Stimulated activated CD8-positive, alpha-beta memory T cell treated with anti-CD3 and anti-CD28 coated beads, Interleukin-4, amount 100 ng/mL, for 4 hours (primary cell): Measurements from ENCODE around the gene CNOT1.

Experiments
- DNase-seq, 2 donors: peaks; one replicate each; pipeline ENCODE4 v3.0.0-alpha.2; 2020; ENCODE audit warnings: low read depth in 2 of 2, low spot score in 1 of 2

The CNOT1 gene

DNA sequence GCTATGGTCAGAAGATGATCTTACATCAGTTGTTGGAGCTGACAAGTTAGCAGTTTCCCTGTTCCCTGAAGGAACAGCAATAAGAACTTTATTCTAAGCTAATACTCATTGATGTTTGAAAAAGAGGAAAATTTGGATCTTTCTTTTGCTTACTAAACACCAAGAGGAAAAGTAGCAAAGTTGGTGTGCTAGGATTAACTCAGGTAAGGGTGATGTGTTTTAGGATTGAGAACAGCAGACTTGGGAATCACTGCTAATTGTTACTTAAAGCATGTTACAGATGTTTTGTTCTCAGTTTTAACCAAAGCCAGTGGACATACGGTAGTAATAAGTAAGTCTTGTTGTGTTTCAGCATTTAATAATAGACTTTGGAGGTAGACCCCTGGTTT, 110.7 kb downstream of the CNOT1 start:
- no peak for DNase-seq

DNA sequence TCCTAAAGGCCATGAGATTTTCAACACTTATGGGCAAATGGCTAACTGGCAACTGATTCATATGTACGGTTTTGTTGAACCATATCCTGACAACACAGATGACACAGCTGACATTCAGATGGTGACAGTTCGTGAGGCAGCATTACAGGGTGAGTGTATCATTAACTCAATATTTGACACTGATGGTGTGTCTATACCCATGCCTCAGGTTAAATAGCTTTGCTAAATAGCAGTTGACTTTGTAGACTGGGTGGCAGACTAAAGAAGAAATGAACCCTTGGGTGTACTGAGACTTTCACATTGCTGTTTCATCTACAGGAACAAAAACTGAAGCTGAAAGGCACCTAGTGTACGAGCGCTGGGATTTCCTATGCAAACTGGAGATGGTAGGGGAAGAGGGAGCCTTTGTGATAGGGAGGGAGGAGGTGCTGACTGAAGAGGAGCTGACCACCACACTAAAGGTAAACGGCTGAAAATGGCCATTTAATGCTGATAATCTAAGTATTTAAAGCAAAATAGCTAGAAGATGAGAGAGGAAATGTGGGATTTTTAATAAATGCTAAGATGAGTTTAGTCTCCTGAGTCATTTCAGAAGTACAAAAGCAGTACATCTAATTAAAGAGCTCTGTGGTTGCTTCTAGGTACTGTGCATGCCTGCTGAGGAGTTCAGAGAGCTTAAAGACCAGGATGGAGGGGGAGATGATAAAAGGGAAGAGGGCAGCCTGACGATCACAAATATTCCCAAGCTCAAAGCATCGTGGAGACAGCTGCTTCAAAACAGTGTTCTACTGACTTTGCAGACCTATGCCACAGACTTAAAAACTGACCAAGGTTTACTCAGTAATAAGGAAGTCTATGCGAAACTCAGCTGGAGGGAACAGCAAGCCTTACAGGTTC, 111.3 kb downstream of the CNOT1 start:
- DNase-seq, result no peak

DNA sequence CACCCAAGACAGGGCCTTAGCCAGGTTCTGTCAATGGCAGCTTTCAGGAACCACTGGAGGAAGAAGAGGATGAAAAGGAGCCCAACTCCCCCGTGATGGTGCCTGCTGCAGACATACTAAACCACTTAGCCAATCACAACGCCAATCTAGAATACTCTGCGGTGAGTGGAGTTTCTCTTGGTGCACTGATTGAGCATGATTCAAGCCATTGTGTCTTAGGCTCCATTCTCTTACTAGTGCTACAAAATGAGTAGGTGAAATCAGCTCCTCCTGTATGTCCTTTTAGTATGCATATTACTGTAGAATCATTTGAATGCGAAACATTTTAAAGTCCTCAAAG, 112.9 kb downstream of the CNOT1 start:
- DNase-seq, result no peak

DNA sequence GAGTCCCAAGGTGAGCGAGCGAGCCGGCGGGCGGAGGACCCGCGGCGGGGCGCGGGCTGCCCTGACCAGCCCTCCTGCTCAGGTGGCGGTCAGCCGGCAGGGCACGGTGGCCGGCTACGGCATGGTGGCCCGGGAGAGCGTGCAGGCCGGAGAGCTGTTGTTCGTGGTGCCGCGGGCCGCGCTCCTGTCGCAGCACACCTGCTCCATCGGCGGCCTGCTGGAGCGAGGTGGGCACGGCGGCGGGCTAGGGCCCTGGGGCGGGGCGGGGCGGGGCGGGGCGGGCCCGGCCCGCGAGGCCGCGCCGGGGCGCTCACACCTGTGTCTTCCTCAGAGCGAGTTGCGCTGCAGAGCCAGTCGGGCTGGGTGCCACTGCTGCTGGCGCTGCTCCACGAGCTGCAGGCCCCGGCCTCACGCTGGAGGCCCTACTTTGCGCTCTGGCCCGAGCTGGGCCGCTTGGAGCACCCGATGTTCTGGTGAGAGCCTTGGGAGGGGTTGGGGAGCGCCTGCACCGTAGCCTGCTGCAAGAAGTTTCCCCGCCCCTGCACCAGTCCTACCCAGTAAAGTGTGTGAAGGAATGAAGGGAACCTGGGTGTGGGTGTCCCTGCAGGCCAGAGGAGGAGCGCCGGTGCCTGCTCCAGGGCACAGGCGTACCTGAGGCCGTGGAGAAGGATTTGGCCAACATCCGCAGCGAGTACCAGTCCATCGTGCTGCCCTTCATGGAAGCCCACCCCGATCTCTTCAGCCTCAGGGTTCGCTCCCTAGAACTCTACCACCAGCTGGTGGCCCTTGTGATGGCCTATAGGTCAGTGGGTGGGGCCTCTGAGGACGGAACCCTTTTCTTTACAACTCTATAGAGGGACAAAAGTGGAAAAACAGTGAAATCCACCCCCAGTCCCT, 113.5 kb downstream of the CNOT1 start:
- DNase-seq, result no peak

DNA sequence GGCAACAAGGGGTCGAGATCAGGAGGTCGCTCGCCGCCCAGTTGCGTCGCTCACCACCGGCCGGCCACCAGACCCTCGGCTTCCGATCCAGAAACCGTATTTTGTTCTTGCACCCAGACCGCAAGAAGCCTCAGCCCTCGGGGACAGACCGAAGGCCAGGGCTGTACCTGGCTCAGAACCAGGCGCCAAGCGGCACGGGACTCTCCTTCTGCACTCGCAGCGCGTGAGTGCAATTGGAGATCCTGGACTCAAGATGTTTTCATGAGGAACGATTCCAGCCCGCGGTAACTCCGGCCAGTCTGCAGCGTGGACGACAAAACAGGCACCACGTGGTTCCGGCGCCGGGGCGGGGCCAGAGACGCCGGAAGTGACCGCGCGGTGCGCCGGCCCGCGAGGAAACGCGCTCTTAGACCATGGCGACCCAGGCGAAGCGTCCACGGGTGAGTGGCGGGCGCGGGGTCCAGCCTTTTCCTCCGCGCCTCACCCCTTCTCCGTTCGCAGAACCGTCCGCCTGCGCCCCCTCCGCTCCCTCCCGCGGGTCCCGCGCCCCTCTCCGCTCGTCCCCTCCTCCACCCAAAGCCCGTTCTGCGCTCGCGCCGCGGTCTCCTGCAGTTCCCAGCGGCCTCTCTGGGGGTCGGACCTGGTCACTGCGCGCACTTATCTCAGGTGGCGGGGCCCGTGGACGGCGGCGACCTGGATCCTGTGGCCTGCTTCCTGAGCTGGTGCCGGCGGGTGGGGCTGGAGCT, 114.3 kb downstream of the CNOT1 start, which contains the start of gene SETD6:
SETD6 (plus strand) TSS at position 393 of the 746 bp plus-strand sequence; CDS start at position 414, 21 bp downstream.
- peak; percentile 35 to 58 for DNase-seq

DNA sequence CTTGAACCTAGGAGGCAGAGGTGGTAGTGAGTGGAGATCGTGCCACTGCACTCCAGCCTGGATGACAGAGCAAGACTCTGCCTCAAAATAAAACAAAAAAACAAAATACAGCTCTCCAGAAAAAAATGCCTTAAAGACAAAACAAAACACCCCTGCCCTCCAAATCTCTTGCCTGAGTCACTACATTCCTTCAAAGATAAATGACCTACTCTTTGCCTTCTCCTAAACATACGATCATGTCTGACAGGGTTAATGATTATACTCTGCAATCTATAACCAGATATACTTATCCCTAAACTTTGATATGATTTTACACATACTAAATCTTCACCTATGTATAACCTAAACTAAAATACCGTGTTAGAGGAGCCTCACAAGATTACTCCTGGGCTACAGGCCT, 115.8 kb downstream of the CNOT1 start:
- DNase-seq, result no peak

DNA sequence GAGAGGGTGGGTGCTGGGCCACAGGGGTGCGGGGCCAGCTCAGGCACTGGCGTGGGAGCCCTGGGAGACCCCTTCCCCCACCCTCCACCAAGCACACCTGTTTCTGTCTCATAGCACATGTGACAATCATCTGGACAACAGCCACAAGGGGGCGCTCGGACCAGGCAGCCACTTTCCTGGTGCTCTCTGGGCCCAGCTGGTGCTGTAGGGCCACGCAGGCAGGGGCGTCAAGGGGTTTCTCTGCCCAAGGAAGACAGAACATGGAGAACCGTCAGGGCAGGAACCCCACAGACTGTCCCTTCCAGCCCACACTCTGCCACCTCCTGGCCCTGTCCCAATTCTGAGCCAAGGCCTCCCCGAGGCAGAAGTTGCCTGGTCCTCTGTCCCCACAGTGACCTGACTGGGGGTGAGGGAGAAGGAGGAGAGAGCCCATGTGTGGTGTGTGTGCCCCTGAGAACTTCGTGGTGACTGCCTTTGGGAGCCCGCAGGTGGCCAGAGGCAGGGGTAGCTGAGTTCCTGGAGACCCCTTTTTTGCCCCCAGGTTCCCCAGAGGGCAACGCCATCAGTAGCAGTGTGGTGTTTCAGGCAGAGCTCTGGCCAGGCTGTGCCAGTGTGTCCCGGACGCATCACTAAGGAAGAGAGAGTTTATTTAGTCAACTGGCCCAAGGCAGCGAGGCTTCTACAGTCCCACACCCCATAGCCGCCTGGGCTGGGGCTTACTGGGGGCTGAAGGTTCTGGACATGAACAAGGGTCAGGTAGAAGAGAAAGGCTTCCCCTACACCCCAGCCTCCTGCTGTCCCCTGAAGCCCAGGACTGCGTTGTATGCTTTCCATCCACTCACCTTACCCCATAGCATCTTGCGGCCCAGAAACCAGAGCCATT, 117.5 kb downstream of the CNOT1 start:
- peak; percentile 60 to 81 for DNase-seq

DNA sequence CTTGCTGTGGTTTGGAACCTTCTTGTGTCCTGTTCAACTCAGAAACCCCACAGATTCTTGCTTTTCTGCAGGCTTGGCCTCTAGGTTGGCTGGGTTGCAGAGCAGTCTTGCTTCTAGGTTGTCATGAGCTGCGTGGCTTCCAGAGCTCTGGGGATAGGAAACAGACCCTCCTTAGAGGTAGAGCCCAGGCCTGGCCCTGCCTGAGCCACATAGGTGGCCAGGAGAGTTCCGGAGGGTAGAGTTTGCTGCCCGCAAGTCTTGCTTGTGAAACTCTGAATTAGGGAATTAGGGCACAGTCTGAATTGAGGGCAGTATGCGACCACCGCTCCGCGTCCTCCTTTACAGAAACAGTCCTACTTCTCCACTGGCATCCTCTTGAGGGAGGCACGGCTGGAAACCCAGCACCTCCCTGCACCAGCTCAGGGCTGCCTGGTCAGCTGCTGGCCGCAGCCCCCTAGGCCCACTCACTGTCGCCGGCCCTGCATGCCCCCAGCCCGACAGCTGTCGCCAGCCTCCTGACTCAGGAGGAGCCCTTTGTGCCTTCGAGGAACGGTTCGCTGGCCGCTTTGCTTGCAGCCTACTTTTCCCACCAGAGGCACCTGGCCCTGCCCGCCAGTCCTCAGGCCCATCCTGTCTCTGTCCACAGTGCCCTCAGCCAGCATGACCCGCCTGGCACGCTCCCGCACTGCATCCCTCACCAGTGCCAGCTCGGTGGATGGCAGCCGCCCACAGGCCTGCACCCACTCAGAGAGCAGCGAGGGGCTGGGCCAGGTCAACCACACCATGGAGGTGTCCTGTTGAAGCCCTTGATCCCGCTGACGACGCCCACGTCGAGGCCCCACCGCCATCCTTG, 118.6 kb downstream of the CNOT1 start:
- no peak for DNase-seq

DNA sequence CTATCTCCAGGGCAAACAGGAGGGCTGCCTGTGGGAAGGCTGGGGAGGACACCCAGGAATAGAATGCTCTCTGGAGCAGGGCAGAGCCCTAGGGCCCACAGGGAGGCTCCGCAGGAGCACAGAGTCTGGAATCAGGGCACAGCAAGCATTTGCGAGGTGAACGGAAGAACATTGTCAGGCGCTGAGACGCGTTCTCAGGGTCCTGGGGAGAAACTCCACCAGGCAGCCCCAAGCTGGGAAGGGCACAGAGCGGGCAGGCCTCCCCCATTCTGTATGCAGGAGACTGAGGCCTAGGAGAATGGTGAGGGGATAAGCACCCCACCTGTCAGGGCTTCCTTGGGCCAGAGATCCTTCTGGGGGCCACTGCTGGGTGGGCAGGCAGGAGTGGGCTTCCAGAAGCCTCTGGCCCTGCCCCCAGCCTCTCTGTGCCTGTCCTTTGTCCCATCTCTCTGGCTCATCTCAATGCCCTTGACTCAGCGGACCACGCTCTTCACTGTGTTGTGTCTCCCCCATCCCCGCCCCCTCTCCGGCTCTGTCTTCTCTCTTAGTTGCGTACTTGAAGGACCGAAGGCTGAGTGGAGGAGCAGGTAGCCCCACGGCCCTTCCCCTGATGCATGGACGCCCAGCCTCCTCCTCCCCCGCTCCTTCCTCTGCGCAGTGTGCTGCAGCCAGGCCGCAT, 119.4 kb downstream of the CNOT1 start:
- DNase-seq, result no peak

DNA sequence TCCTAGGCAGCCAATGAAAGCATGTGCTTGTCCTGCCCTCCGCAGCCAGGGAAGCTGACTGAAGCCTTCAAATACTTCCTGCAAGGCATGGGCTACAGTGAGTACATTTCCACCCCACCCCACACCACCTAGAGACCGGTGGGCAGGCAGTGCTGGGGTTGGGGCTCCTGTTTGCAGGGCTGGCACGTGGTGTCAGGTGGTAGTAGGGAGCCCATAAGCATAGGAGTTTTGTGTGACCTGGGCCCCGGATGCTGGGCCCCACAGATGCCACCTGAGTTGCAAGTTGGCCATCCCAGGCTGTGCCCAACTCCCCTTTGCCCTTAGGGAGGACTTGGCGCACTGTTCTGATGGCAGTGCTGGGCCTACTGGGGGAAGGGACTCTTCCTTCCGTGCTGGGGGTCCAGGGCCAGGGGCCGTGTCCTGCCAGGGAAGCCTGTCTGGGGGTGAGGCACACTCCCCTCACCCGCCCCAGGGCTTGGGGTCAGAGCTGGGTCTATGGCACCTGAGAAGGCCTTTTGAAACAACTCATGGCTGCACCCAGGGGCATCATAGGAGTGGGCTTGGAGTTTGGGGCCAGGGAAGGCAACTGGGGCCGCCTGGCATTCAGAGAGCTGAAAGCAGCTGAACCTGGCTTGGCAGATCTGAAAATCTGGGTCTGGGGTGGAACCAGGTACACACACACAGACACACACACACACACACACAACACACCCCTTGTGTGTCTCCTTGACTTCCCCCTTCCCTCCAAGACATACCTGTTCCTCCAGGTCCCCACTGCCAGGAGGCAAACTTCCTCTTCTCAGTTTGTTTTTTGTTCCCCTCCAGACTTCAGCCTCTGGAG, 120.2 kb downstream of the CNOT1 start:
- no peak for DNase-seq

DNA sequence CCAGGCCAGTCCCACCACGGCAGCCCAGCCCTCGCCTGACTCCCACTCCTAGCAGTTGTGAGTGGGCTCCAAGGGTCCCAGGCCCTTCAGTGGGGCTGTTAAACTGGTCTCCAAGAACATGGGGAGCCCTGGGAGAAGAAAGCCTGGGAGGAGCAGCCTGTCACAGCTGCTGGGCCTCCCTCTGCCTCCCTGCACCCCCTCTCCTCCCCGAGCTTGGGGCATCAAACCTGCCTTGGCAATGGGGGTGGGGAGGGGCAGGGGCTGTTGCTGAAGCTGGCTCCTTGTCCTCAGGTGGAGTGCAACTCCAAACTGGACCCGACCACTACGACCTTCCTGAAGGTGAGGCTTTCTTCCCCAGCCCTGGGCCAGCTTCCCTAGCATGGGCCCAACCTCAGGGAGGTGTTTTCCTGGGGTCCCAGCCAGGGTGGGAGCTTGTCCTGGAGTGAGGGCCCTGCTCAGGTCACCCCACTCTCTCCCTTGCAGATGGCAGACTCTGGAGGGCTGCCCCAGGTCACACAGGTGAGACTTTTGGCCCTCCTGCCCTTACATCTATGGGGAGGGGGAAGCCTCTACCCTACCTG, 120.9 kb downstream of the CNOT1 start:
- DNase-seq, result no peak

DNA sequence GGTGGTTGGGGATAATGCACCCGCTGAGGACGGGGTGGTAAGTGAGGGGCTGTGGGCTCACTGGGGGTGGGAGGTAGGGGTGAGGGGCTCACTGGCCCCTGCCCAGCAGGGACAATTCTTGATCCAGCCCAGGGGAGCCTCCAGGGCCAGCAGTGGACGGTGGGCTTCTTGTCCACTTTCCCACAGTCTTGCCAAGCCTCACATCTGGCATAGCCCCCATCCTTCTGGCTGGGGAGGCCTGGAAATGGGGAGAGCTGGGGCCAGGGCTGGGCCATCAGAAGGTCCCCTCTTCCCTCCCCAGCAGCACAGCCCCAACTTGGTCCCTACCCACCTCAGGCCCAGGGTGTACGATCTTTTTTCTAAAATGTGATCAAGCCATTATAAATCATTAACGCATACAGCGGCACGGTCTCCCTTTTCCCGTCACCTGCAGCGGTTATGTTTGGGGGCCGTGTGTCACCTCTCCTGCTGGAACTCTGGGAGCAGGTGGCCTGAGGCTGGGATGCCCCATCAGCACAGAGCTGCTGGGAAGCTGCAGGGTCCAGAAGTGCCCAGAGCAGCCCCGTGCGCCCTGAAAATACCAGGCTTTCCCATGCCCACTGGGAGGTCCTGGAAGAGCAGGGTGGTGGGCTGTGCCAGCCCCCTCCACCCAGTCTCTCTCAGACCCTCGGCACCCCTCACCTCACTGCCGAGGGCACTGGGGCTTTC, 121.5 kb downstream of the CNOT1 start:
- DNase-seq, result no peak

DNA sequence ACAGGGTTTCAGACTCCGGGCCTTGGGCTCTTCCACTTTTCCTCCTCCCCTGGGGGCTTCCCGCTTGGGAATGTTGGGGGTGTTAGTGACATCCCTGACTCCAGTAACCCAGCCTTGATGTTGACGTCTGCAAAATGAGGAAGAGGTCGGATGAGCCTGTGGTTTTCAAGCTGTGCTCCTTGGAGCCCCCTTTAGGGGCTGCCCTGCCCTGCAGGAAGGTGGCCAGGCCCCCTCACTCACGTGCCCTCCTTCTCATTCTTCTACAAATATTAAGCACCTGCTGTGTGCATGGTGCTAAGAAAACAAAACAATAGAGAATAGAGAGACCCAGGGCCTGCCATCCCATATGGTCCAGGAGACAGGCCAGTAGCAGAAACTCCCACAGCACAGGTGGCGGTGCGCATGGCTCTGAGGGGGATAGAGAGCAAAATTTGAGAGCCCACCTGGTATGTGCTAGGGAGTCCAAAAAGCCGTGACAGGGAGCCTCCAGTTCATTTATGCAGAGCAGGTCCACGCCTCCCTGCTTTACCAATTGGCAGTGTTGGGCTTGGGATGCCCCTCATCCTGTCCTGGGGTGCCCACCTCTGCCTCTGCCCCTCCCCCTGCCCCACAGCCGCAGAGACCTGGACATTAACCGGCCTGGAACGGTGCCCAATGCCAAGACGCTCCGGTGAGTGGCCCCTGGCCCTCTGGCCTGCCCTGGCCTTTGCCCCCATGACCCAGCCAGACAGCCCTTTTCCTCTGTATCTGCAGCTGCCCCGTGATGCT, 122.2 kb downstream of the CNOT1 start:
- no peak for DNase-seq

DNA sequence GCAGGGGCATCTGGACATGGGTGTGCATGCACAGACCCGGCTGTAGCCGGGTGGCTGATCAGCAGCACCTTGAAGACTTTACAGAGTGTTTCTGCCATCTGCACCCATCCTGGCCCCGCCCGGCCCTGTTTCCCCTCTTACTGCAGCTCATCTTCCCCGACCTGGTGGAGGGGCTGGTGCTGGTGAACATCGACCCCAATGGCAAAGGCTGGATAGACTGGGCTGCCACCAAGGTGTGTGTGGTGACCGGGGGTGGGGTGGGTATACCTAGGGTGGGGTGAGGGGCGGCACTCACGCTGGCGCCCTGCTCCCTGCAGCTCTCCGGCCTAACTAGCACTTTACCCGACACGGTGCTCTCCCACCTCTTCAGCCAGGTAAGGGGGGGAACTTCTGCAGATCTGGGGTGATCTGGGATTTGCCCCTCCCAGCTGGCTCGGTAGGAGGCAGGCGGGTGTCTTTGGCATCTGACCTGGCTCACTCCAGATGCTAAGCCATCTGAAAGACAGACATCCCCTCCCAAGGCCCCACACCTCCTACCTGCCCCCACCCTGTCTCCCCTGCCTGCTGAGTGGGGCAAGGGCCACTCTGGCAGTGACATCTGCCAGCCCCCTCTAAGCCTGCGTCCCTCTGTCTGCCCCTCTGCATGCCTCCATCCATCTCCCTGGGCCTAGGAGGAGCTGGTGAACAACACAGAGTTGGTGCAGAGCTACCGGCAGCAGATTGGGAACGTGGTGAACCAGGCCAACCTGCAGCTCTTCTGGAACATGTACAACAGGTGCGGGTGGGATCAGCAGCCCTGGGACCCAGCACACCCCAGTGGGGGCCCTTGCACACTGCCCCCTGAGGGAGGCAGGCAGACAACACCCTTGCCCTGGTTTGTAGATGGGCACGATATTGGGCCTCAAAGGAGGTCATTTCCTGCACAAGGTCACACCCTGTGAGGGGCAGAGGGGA, 123.1 kb downstream of the CNOT1 start:
- DNase-seq, result no peak
